Testis (tissue), 2 donors: ENCODE measurements around the gene ISY1.

Experiments
- POLR2A ChIP-seq: fragments of 450-650 bp; IDR thresholded peaks from one replicate; pipeline ENCODE4 v1.6.1; 2017; ENCODE audit warnings: antibody characterized with exemption, mild to moderate bottlenecking, moderate library complexity
- TF ChIP-seq, protein P1 (sequence below), 3 experiments: fragments of 450-650 bp in 2 of 3; fragments of 200-600 bp in 1 of 3; sonication (generic) in 1 of 3; IDR thresholded peaks; one replicate each; pipeline ENCODE4 v1.5.1; 2016 to 2019; ENCODE audit warnings: antibody characterized with exemption in 3 of 3, mild to moderate bottlenecking in 2 of 3, moderate library complexity in 1 of 3

DNA sequence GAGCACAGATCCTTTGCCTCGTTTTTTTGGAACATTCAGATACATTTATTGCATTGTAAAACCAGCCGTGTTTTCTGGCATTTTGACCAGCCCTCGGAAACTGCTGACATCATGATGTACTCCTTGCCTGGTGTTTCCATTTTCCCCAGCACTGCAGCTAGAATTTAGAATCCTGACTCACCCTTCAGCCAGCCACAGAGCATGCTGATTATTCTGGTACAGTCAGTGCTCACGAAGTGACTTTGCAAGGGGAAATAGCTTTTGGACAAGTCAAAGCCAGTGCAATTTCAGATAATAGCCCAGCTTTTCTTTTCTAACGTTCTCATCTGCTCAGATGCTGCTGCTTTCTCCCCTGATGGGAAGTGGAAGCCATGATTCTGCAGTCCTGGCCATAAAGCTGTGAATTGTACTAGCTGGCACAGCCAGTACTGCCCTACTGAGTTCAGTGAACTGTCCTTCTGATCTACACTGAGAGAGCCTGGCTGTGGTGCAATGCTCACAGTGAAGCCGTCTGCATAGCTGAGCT lies 34.9 kb upstream of the ISY1 start:
- TF ChIP-seq, protein P1, sequence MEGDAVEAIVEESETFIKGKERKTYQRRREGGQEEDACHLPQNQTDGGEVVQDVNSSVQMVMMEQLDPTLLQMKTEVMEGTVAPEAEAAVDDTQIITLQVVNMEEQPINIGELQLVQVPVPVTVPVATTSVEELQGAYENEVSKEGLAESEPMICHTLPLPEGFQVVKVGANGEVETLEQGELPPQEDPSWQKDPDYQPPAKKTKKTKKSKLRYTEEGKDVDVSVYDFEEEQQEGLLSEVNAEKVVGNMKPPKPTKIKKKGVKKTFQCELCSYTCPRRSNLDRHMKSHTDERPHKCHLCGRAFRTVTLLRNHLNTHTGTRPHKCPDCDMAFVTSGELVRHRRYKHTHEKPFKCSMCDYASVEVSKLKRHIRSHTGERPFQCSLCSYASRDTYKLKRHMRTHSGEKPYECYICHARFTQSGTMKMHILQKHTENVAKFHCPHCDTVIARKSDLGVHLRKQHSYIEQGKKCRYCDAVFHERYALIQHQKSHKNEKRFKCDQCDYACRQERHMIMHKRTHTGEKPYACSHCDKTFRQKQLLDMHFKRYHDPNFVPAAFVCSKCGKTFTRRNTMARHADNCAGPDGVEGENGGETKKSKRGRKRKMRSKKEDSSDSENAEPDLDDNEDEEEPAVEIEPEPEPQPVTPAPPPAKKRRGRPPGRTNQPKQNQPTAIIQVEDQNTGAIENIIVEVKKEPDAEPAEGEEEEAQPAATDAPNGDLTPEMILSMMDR (IDR thresholded peaks at IDR 0.05): no peak
- TF ChIP-seq POLR2A: no peak
